H1 (cell line): Measurements from ENCODE around the gene PGM1. TPM values are rescaled to one million over a fixed set of nuclear protein-coding genes. Genes with fewer than 3 reads are reported as not detected.

ENCODE experiments used
- CTCF ChIA-PET: fragments of 300-600 bp; sonication (Branson Sonifier 250); formaldehyde crosslinking; loops from one replicate; lab custom pipeline; 2021; ENCODE audit not compliant: partially characterized antibody; lab: Charles Lee
- POLR2A ChIA-PET: fragments of 300-600 bp; sonication (Branson Sonifier 250); formaldehyde crosslinking; loops from one replicate; lab custom pipeline; 2021; ENCODE audit warnings: inconsistent platforms; ENCODE audit not compliant: partially characterized antibody; lab: Charles Lee
- DNase-seq, 2 experiments: peaks; one replicate each; pipeline versions ENCODE4 v3.0.0 to v3.0.0-alpha.2; 2010 to 2022; ENCODE audit warnings: low spot score in 2 of 2, low read depth in 1 of 2, mixed read lengths in 1 of 2
- FAIRE-seq: peaks from 2 replicates; lab custom pipeline; 2011; peaks lifted over from hg19 to GRCh38; lab: Jason Lieb, UNC
- H2AFZ ChIP-seq: 2 replicates; pipeline ENCODE4 v1.8.1; 2012; ENCODE audit warnings: low read length, inconsistent platforms
- H2AK5ac ChIP-seq: 2 replicates; pipeline ENCODE4 v1.6.1; 2013; ENCODE audit warnings: low read depth, low read length
- H2BK120ac ChIP-seq: replicated peaks from 2 replicates; pipeline ENCODE3; 2013; ENCODE audit warnings: low read depth, low read length, inconsistent platforms
- H2BK12ac ChIP-seq: 2 replicates; pipeline ENCODE4 v1.6.1; 2013; ENCODE audit warnings: low read depth, low read length
- H2BK15ac ChIP-seq: 2 replicates; pipeline ENCODE4 v1.6.1; 2013; ENCODE audit warnings: low read length
- H2BK20ac ChIP-seq: 2 replicates; pipeline ENCODE4 v1.6.1; 2013; ENCODE audit warnings: low read length
- H2BK5ac ChIP-seq: 2 replicates; pipeline ENCODE4 v1.6.1; 2013; ENCODE audit warnings: low read depth, low read length
- H3K14ac ChIP-seq: 2 replicates; pipeline ENCODE4 v1.6.1; 2013; ENCODE audit warnings: inconsistent platforms; ENCODE audit not compliant: insufficient read length
- H3K18ac ChIP-seq: 2 replicates; pipeline ENCODE4 v1.6.1; 2013; ENCODE audit warnings: low read length; ENCODE audit errors: extremely low read depth
- H3K23ac ChIP-seq: 2 replicates; pipeline ENCODE4 v1.6.1; 2013; ENCODE audit warnings: inconsistent platforms; ENCODE audit not compliant: insufficient read length
- H3K23me2 ChIP-seq: 2 replicates; pipeline ENCODE4 v1.6.1; 2013; ENCODE audit warnings: low read depth, low read length
- H3K27ac ChIP-seq: 2 replicates; pipeline ENCODE4 v1.6.1; 2011; ENCODE audit warnings: low read depth, low read length, inconsistent platforms
- H3K27me3 ChIP-seq, 4 experiments: replicated peaks in 1 of 4; 1 replicate in 1 of 4; 2 replicates in 3 of 4; pipeline versions ENCODE4 v1.6.1 to v1.8.1; 2011 to 2013; ENCODE audit warnings: low read length in 3 of 4, mild to moderate bottlenecking in 3 of 4, inconsistent platforms in 2 of 4, mixed read lengths in 2 of 4, moderate library complexity in 1 of 4; ENCODE audit not compliant: control insufficient read depth in 3 of 4, insufficient read depth in 3 of 4; ENCODE audit errors: extremely low read depth in 1 of 4
- H3K36me3 ChIP-seq, 4 experiments: 2 replicates each; pipeline versions ENCODE4 v1.6.1 to v1.8.1; 2011 to 2013; ENCODE audit warnings: mild to moderate bottlenecking in 4 of 4, low read length in 3 of 4, moderate library complexity in 2 of 4, control low read depth in 1 of 4, inconsistent platforms in 1 of 4; ENCODE audit not compliant: insufficient read depth in 4 of 4, control insufficient read depth in 2 of 4
- H3K4ac ChIP-seq: replicated peaks from 2 replicates; pipeline ENCODE3; 2013; ENCODE audit warnings: low read length, low read depth, mixed read lengths, inconsistent platforms; ENCODE audit not compliant: insufficient read length
- H3K4me1 ChIP-seq, 4 experiments: replicated peaks in 1 of 4; 1 replicate in 1 of 4; 2 replicates in 3 of 4; pipeline versions ENCODE4 v1.6.1 to v1.8.1; 2011 to 2013; ENCODE audit warnings: low read length in 3 of 4, inconsistent platforms in 2 of 4, mixed read lengths in 1 of 4; ENCODE audit not compliant: insufficient read depth in 4 of 4, control insufficient read depth in 3 of 4
- H3K4me2 ChIP-seq, 2 experiments: 2 replicates each; pipeline versions ENCODE4 v1.6.1 to v1.8.1; 2011 to 2013; ENCODE audit warnings: low read depth in 2 of 2, low read length in 2 of 2, control low read depth in 1 of 2, inconsistent platforms in 1 of 2, mild to moderate bottlenecking in 1 of 2; ENCODE audit not compliant: insufficient read depth in 1 of 2
- H3K4me3 ChIP-seq, 4 experiments: fragments of 200-600, 300-600 bp in 1 of 4; sonication (generic), shearing (Covaris generic), sonication (Bioruptor Twin) in 1 of 4; 2 replicates each; pipeline versions ENCODE4 v1.5.1 to v1.8.1; 2011 to 2016; ENCODE audit warnings: low read length in 4 of 4, low read depth in 3 of 4, control low read depth in 2 of 4, inconsistent platforms in 2 of 4, mild to moderate bottlenecking in 2 of 4, mixed read lengths in 1 of 4, moderate library complexity in 1 of 4; ENCODE audit not compliant: insufficient read depth in 2 of 4; ENCODE audit errors: extremely low read depth in 1 of 4
- H3K56ac ChIP-seq: replicated peaks from 2 replicates; pipeline ENCODE3; 2013; ENCODE audit warnings: low read depth, mild to moderate bottlenecking, mixed read lengths, low read length, inconsistent platforms; ENCODE audit not compliant: insufficient read length
- H3K79me1 ChIP-seq: 2 replicates; pipeline ENCODE4 v1.6.1; 2013; ENCODE audit warnings: low read depth, low read length, control low read depth
- H3K79me2 ChIP-seq, 2 experiments: 2 replicates each; pipeline versions ENCODE4 v1.6.1 to v1.8.1; 2012 to 2013; ENCODE audit warnings: low read length in 2 of 2, mild to moderate bottlenecking in 2 of 2, inconsistent platforms in 1 of 2; ENCODE audit not compliant: insufficient read depth in 2 of 2, control insufficient read depth in 1 of 2
- H3K9ac ChIP-seq, 4 experiments: replicated peaks in 1 of 4; 1 replicate in 1 of 4; 2 replicates in 3 of 4; pipeline versions ENCODE4 v1.6.1 to v1.8.1; 2011 to 2013; ENCODE audit warnings: low read depth in 3 of 4, low read length in 3 of 4, control low read depth in 2 of 4, mild to moderate bottlenecking in 2 of 4, moderate library complexity in 2 of 4, inconsistent platforms in 1 of 4; ENCODE audit errors: extremely low read depth in 1 of 4
- H3K9me3 ChIP-seq, 2 experiments: 2 replicates each; pipeline versions ENCODE4 v1.6.1 to v1.8.1; 2012 to 2013; ENCODE audit warnings: mild to moderate bottlenecking in 2 of 2, moderate library complexity in 2 of 2, control low read depth in 1 of 2, inconsistent platforms in 1 of 2, low read depth in 1 of 2, low read length in 1 of 2, mixed read lengths in 1 of 2; ENCODE audit not compliant: insufficient read depth in 2 of 2
- H4K20me1 ChIP-seq, 2 experiments: replicated peaks in 1 of 2; 2 replicates each; pipeline versions ENCODE3 to v1.8.1; 2011 to 2013; ENCODE audit warnings: inconsistent platforms in 2 of 2, low read length in 2 of 2, mild to moderate bottlenecking in 1 of 2; ENCODE audit not compliant: insufficient read depth in 2 of 2, control insufficient read depth in 1 of 2
- H4K5ac ChIP-seq: 2 replicates; pipeline ENCODE4 v1.6.1; 2013; ENCODE audit warnings: low read length, low read depth, mixed read lengths, inconsistent platforms; ENCODE audit not compliant: insufficient read length
- H4K8ac ChIP-seq: 2 replicates; pipeline ENCODE4 v1.8.0; 2013; ENCODE audit warnings: mild to moderate bottlenecking, moderate library complexity, low read length, inconsistent platforms; ENCODE audit not compliant: insufficient read depth; ENCODE audit errors: extremely low read depth
- H4K91ac ChIP-seq: replicated peaks from 2 replicates; pipeline ENCODE3; 2013; ENCODE audit warnings: low read length, mixed read lengths, inconsistent platforms; ENCODE audit not compliant: insufficient read length
- ASH2L ChIP-seq: fragments of 200-600, 300-600 bp; sonication (generic); IDR thresholded peaks from one replicate; pipeline ENCODE4 v1.7.1; 2017; ENCODE audit warnings: low read length
- ATF2 ChIP-seq: IDR thresholded peaks from 2 replicates; pipeline ENCODE4 v1.6.1; 2012; ENCODE audit warnings: low read length, inconsistent platforms
- CBX8 ChIP-seq: fragments of 300-800, 300-1000 bp; sonication (generic); IDR thresholded peaks from 2 replicates; pipeline ENCODE4 v1.7.1; 2016; ENCODE audit warnings: low read depth, low read length, borderline replicate concordance
- CHD2 ChIP-seq: IDR thresholded peaks from 2 replicates; pipeline ENCODE4 v1.6.1; 2012; ENCODE audit warnings: low read length, improper control_type of control experiment
- CTBP2 ChIP-seq: IDR thresholded peaks from 2 replicates; pipeline ENCODE4 v1.7.0; 2011; ENCODE audit warnings: borderline replicate concordance, mild to moderate bottlenecking, moderate library complexity, mixed read lengths, low read length; ENCODE audit not compliant: insufficient read depth, insufficient read length
- E2F6 ChIP-seq: IDR thresholded peaks from 2 replicates; pipeline ENCODE4 v1.6.1; 2012; ENCODE audit warnings: inconsistent platforms
- HDAC6 ChIP-seq: IDR thresholded peaks from one replicate; pipeline ENCODE4 v1.7.1; 2012; ENCODE audit warnings: low read depth, mild to moderate bottlenecking, inconsistent platforms, low read length, moderate library complexity
- SAP30 ChIP-seq: fragments of 300-600 bp; sonication (generic); IDR thresholded peaks from 2 replicates; pipeline ENCODE4 v1.7.1; 2012; ENCODE audit warnings: low read length, moderate library complexity, mild to moderate bottlenecking, inconsistent platforms; ENCODE audit not compliant: insufficient read depth, insufficient replicate concordance
- USF2 ChIP-seq: IDR thresholded peaks from 2 replicates; pipeline ENCODE4 v1.6.1; 2011; ENCODE audit warnings: low read length, improper control_type of control experiment
- WGBS, 2 experiments: shearing (Covaris generic) in 1 of 2; methylation state at CpG; one replicate each; pipeline versions ENCODE4 v1.1.6 to v1.1.7; 2013 to 2015; ENCODE audit warnings: low lambda C conversion rate in 2 of 2, mixed read lengths in 2 of 2, inconsistent platforms in 1 of 2, low coverage in 1 of 2, missing lambda C conversion rate in 1 of 2; ENCODE audit not compliant: insufficient replicate concordance in 2 of 2, insufficient coverage in 1 of 2, insufficient read length in 1 of 2; ENCODE audit errors: extremely low coverage in 1 of 2, missing lambda C conversion rate in 1 of 2; 5-methylcytosine and 5-hydroxymethylcytosine counted together
- polyA plus RNA-seq, 7 experiments: library from polyadenylated mRNA; depleted of rRNA in 3 of 7; stranded (reverse) in 5 of 7; unstranded in 2 of 7; fragments of >200 nt in 5 of 7; fragments of 200-250 nt in 2 of 7; gene quantifications; 1 replicate in 5 of 7; 2 replicates in 1 of 7; 4 replicates in 1 of 7; pipeline versions ENCODE4 v1.2.1 to v1.2.3, GENCODE V29; 2011 to 2013; ENCODE audit warnings: missing spikeins in 2 of 7, mixed read lengths in 2 of 7
- total RNA-seq: library from RNA; stranded (reverse); fragmentation: NEBNext Ultra II Directional; extraction: Animal tissue kit (Norgen Biotek cat#: 25700); gene quantifications from 2 replicates; pipeline ENCODE4 v1.2.1, GENCODE V29; 2021

The PGM1 gene
- total and polyA plus RNA-seq, 2 of the 8 experiments (the other 6 are each of a cell fraction or from before 2014, with no cell fraction given): 33.0 to 65.4 TPM

GRCh38 chr1:63651161-63651701, 58.0 kb downstream of the PGM1 start:
- FAIRE-seq (no peak), DNase-seq (no peak)
- no peaks in the 10 kb centered on the region for H4K20me1 ChIP-seq
- H4K8ac ChIP-seq: no peak overlapping the region
- H4K5ac ChIP-seq: no peak overlapping the region
- CTCF ChIA-PET: interaction anchor here (0.6 to 2.4 kb wide), 9 partner anchors 9 to 910 kb away, joined by 3 to 6 read pairs (median 3); no protein-coding TSS in a partner anchor
- no peak overlapping the region for H3K4me2 ChIP-seq
- H3K18ac ChIP-seq: no peak overlapping the region
- no peak overlapping the region for H3K23ac ChIP-seq
- WGBS, 2 experiments: 92% methylated on average over 6 of the region's 6 CpGs; no CpG with 5 or more reads in 1 of the 2 experiments
- no peaks in the 10 kb centered on the region for H3K79me2 ChIP-seq
- no peak overlapping the region for H3K56ac ChIP-seq
- POLR2A ChIA-PET: interaction anchor here (2.0 kb wide), 1 partner anchor 10 kb away, joined by 9 read pairs; no protein-coding TSS in a partner anchor
- H3K27me3 ChIP-seq: no peaks in the 10 kb centered on the region
- no peaks in the 10 kb centered on the region for H3K23me2 ChIP-seq
- no peak overlapping the region for H2AK5ac ChIP-seq
- H3K9ac ChIP-seq: no peak overlapping the region
- no peak overlapping the region for H3K14ac ChIP-seq
- no peak overlapping the region for H2AFZ ChIP-seq
- no peak overlapping the region for H4K91ac ChIP-seq
- H3K79me1 ChIP-seq: no peaks in the 10 kb centered on the region
- no peak overlapping the region for H2BK120ac ChIP-seq
- no peak overlapping the region for H2BK5ac ChIP-seq
- TF ChIP-seq CBX8 (no peak), USF2 (no peak), SAP30 (no peak), HDAC6 (no peak), CTBP2 (no peak), ASH2L (no peak), CHD2 (no peak), E2F6 (no peak), ATF2 (no peak)
- TF ChIP-seq, all 59 proteins: peak for 0
- Histone ChIP-seq H2BK20ac (no peak overlapping the region), H2BK12ac (no peak overlapping the region), H3K4ac (no peak overlapping the region), H3K9me3 (no peaks in the 10 kb centered on the region), H3K4me1 (no peaks in the 10 kb centered on the region), H3K27ac (no peak overlapping the region), H3K4me3 (no peak overlapping the region), H2BK15ac (no peak overlapping the region), H3K36me3 (peaks cover 0 to 9% (median 0%) of the 10 kb centered on the region in 4 experiments; a peak in 3 of 8 replicates)
